ENCODE data around the gene KRTAP10-3.

The KRTAP10-3 gene

DNA sequence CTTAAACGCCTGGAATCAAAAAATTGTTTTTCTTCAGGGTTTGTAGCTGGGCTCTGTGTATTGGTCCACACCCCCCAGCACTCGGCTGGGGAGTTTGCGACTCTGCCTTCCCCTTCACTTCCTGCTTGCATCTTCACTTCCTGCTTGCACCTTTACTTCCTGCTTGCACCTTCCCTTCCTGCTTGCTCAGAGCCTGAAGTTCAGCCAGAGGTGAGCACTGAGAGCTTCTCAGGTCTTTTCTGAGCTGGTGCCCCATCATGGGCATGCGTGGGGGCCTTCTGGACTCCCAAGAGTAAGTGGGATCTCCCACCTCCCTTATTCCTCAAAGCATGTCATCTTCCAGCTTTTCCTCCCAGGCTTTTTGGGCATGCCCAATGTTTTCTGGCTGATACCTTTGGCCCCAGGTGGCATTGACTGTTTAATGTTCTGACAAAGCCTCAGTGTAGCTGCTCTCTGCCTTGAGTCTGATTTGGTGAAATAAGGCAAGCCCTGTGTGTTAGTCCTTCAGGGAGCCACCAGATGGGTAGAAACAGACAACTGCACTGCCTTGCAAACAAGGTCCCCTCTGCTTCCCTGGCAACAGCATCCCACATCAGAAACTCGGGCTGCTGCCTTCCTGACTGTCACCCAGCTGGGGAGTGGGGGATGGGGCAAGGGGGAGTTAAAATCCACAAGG, 10.8 kb downstream of the KRTAP10-3 start:
- DNase-seq (ENCODE audit: low spot score), result peak; percentile 42

DNA sequence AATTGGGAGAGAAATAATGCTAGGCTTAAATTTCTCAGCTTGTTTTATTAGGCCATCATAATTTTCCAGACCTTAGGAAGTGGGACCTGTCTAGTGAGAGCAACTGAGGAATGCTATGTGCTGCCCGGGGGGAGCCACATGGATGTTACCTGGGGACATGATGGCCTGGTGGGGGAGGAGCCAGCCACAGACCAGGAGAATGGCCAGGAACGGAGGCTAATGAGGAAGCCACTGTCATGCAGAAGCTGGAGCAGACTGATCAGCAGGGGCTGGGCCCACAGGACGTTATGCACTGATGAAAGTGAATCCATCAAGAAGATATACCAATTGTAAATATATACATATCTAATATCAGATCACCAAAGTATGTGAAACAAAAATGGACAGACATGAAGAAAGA, 14.0 kb downstream of the KRTAP10-3 start:
- no peak for DNase-seq (ENCODE audit: low spot score)

DNA sequence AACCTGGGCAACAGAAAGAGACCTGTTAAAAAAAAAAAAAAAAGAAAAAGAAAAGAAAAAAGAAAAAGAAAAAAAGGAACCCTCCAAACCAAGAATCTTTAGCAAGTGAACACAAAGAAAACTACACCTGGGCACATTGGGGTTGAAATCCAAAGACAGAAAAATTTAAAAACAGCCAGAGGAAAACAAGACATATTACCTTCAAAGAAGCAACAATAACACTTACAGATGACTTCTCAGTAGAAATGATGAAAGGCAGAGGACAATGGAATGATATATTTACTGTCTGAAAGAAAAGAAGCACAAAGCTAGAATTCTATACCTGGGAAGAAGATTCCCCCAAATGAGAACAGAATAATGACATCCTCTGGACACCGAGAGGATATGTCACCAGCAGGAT, 15.9 kb downstream of the KRTAP10-3 start:
- no peak for DNase-seq (ENCODE audit: low spot score)

DNA sequence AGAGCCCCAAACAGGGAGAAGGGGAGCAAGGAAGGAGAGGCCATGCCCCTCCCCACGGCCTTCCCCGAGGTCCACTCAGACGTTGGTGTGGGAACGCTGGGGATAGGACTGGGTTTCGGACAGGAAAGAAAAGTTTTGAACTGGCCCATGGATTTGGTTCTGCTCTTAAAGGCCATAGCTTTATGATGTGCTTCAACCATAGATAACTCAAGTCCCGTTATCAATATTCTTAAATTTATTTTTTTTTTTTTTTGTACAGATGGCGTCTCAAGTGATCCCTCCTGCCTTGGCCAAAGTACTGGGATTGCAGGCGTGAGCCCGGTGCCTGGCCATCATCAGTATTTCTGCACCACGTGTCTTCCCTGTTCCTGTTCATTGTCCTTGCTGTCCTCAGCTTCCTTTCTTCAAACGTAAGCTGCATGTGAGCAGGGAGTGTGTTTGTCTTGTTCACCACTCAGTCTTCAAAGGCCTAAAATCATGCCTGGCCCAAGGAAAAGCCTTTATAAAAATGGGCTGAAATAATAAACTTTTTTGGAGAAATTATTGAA, 17.8 kb downstream of the KRTAP10-3 start:
- no peak for DNase-seq (ENCODE audit: low spot score)

DNA sequence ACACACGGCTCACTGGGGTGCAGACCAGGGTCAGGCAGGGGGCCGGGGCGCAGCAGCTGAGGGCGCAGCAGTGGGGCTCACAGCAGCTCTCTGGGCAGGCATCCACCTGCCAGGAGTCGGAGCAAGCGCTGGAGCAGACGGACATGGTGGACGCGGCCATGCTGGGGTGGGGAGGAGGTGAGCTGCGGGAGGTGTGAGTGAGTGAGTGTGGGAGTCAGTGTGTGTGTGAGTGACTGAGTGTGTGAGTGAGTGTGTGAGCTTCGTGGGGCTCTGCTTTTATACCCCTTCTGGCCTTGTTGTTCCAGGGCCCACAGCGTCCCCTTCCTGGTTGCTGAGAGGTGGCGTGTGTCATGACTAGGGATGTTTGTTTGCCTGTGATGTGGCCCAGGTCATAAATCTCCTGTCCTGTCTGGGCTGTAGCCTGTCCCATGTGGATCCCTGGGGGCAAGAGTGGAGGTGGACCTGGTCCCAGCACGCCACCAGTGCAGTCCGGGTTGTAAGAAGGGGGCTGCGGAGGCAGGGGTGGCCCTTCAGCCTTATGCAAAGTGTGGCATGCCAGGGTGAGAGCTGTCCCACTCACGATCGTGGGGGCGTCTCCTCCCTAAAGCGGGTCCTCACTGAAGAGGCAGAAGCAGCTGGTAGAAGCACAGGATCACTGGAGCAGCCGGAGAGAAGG, 18.5 kb downstream of the KRTAP10-3 start, which contains the start of gene KRTAP10-1:
Gene KRTAP10-1 (minus strand): TSS at position 205 of the 676 bp plus-strand sequence. CDS start 45 bp downstream, at position 160.
- DNase-seq (ENCODE audit: low spot score), result no peak

DNA sequence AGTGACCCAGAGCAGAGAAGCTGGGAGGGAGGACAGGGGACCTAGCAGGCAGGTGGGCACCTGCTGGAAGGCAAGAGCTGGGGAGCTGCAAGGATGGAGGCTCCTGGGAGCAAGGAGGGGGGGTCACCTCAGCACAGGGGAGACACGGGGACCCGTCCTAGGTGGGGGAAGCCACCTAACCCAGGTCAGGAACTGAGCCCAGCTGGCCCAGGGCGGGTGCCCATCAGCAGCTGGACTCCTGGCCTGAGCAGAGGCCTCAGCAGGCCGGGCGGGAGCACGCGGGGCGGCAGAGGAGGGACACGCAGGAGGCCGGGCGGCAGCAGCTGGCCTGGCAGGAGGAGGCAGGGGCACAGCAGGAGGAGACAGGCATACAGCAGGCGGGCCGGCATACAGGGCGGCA, 19.5 kb downstream of the KRTAP10-3 start:
- DNase-seq (ENCODE audit: low spot score), result no peak

DNA sequence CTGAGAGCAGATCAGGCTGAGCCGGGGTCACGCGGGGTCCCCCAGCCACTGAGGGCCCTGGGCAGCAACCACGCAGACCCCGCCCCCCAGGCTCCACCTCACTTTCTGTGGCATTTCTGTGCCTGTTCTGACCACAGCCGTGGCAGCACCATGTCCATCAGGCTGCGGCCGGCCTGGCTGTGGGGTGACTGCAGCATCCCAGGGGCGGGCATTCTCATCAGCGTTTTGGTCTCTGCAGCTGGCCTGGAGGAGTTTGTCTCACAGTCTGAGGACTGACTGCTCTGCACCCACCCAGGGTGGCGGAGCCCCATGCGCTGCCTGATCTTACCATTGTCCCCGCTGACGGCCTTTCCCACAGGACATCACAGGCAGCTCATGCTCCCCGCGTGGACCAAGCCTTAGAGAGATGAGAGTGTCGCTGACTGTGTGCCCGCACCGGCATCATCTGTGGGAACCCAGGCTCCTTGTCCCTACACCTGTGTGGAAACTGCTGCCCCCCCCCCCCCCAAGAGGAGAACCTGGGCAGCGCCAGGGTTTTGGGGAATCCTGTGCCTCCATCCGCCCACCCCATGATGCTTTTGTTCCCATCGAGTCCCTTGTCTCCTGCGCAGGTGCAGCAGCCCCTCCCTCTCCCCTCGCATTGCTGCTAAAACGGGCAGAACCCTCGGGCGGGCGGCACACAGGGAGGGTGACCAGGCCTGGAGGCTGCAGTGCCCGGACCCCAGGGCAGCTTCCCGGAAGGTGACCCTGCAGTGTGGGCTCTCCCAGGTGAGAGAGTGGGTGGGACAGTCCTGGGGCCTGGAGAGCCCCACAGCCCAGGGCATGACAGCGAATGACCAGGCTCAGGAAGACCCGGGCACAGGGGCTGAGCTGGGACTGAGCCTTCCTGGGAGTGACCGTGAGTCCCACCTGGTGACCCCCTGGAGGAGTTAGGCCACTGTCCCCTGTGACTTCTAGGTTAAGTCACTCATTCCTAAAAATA, 20.4 kb downstream of the KRTAP10-3 start:
- no peak for DNase-seq (ENCODE audit: low spot score)

DNA sequence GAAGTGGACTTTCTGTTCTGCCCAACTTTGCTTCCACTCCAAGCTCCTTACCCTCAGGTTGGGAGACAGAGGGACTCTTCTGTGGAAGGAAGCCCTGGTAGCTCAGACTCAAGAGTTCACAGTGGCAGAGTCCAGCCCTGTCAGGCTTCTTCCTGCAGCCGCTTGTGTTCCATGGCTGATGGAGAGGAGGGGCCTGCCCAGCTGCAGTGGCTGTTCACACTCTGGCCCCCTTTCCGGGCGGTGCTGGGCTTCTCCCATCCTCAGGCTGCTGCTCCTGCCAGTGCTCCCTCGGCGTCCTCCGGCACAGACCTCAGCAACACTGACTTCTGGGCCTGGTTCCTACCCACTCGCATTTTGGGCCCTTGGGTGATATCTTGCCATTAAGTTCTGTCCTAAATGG, 22.6 kb downstream of the KRTAP10-3 start:
- no peak for DNase-seq (ENCODE audit: low spot score)

DNA sequence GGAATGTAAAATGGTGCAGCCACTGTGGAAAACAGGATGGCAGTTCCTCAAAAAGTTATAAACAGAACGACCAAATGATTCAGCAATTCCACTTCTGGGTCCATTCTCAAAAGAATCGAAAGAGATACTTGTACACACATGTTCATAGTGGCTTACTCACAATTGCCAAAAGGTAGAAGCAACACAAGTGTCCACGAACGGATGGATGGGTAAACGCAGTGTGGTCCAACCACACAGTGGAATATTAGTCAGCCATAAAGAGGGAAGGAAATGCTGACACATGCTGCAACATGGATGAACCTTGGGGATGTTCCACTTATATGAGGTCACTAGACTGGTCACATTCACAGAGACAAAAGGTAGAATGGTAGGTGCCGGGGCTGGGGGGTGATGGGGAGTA, 23.9 kb downstream of the KRTAP10-3 start:
- no peak for DNase-seq (ENCODE audit: low spot score)

DNA sequence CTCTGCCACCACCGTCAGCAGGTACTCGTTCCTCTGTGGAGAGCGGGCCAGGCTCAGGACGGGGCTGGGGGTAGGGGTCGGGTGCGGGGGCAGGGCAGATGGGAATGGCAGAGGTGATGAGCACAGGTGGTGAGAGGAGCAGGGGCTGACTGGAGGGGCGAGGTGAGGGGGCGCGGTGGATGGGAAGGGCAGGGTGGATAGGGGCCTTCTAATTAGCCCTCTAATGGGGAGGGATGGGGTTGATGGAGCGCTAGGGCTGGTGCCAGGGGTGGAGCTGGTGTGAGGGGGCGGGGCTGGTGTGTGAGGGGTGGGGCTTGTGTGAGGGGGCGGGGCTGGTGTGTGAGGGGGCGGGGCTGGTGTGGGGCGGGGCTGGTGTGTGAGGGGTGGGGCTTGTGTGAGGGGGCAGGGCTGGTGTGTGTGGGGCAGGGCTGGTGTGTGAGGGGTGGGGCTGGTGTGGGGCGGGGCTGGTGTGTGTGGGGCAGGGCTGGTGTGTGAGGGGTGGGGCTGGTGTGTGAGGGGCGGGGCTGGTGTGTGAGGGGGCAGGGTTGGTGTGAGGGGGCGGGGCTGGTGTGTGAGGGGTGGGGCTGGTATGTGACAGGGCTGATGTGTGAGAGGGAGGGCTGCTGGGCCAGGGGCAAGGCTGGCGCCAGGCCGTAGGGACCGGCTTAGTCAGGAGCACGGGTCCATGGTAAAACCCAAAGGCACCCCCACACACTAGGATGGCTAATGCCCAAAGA, 24.5 kb downstream of the KRTAP10-3 start:
- no peak for DNase-seq (ENCODE audit: low spot score)

DNA sequence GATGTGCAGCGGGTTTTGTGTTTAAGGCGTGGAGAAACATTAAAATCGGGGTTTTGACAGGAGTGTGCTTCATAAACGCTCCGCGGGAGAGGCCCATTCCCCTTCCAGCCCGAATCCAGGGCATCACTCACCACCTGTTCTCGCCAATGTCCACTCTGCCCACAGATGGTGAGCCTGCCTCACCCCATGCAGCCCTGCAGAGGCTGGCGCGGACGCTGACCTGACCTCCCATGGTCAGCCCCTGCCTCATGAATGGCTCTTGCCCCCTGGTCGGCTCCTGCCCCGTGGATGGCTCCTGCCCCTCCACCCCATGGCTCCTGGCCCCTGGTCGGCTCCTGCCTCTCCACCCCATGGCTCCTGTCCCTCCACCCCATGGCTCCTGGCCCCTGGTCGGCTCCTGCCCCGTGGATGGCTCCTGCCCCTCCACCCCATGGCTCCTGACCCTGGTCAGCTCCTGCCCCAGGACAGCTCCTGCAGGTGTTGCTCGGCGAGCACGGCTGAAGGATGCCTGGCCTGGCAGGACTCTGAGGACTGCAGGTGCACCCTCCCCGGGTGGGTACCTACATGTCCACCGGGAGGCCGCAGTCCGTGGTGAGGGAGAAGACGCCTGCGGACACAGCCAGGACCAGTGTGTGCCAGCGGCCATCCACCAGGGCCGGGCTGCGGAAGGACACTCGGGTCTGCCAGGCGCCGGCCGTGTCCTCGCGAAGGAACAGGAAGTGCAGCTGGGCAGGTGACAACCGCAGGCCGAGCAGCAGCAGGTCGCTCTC, 25.3 kb downstream of the KRTAP10-3 start:
- no peak for DNase-seq (ENCODE audit: low spot score)

DNA sequence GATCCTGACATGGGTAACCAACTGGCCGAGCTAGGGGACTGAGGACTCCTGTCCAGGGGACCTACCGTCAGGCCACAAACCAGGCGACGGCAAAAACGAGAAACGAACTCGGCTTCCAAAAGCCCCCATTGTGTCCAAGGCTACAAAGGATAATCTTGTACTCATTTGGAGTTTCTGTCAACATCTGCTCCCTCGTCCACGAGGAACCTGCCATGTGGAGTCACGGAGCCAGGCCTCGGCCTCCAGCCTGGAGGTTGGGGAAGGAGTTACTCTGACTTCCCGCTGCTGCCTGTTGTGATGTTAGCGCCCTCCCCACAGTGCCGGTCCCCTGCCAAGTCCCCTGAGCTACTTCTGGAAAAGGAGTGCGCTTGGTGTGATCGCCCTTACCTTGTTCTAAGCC, 25.9 kb downstream of the KRTAP10-3 start:
- no peak for DNase-seq (ENCODE audit: low spot score)

DNA sequence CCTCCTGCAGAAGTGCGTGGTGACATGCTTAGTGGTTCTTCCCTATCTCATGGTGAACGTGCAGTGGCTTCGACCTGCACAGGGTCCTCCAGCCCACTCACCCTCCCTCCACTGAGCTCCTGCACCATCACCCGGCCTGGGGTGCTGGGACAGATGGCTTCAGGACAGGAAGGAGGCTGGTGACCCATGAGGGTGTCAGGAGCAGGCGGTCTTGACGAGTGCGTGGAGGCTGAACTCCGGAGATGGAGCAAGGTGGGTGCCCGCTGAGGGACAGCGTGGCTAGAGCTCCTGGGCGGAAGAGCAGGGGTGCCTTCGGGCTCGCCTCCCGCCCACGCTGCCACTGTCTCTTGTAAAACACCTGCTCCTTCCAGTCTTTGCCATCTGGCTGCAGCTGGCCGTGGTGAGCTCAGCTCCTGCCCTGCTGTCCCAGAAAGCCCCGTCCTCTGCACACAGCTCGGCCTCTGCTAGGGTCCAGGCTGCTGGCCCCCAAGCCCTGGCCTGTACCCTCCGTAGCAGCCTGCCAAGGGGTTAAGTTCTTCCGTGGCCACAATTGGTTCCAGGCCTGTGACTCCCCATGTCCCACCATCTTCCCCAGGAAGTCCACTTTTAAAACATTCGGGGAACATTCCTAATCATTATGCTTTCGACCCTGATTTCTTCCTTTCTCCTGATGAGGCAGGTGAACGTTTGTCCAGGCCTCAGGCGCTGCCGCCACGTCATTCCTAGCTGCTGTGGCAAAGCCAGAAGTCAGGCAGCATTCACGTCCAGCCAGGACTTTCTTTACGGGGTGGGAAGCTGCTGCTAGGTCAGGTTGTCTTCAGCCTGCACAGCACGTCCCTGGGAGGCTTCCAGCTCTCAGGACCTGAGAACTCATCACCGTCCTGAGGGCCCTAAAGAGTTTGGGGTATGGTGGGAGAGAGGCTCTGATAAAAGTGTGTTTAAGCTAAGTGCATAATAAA, 26.7 kb downstream of the KRTAP10-3 start:
- DNase-seq (ENCODE audit: low spot score), result no peak

DNA sequence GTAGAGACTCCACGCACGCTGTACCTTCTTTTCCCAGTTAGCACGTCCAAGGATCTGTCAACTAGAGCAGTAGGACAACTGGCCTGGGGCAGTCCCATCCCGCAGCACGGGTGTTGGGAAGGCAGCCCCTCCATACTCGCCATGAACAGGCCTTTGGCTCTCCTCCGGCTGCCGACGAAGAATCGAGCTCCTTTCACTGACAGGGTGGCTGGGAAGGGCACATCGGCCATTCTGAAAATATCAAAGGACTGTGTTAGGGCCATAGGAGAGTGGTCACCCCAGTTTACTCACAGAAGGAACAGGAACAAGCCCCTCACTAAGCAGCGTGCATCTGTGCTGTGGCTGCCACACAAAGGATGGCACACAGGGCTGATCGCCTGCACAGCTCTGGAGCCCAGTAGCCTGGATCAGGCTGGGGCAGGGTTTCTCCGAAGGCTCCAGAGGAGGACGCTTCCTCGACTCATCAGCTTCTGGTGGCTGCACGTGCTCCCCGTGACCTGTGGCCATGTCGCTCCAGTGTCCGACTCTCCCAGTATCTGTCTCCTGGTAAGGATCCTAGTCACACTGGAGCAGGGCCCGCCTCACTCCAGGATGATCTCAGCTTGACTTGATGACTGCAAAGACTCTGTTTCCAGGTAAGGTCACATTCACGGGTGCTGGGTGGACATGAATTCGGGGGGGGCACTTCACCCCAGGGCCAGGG, 27.5 kb downstream of the KRTAP10-3 start:
- no peak for DNase-seq (ENCODE audit: low spot score)

DNA sequence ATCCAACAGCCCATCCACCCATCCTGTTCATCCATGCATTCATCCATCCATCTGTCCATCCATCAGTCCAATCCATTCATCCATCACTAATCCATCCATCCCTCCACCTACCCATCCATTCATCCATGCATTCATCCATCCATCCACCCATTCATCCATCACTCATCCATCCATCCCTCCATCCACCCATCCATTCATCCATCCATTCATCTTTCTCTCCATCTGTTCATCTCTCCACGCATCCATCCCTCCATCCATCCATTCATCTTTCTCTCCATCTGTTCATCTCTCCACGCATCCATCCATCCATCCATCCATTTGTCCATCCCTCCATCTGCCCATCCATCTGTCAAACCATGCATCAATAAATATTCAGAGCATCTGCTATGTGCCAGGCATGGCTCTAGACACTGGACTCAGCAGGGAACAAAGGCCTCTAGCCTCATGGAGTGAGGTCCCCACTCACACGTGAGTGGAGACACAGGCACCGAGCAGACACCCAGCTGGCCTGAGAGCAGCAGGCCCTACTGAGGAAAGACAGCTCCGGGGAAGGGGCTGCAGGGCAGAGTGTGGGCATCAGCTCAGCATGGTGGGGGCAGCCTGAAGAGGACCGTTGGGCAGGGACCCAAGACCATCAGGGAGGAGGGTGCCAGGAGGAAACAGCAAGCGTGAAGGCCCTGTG, 28.2 kb downstream of the KRTAP10-3 start:
- no peak for DNase-seq (ENCODE audit: low spot score)

DNA sequence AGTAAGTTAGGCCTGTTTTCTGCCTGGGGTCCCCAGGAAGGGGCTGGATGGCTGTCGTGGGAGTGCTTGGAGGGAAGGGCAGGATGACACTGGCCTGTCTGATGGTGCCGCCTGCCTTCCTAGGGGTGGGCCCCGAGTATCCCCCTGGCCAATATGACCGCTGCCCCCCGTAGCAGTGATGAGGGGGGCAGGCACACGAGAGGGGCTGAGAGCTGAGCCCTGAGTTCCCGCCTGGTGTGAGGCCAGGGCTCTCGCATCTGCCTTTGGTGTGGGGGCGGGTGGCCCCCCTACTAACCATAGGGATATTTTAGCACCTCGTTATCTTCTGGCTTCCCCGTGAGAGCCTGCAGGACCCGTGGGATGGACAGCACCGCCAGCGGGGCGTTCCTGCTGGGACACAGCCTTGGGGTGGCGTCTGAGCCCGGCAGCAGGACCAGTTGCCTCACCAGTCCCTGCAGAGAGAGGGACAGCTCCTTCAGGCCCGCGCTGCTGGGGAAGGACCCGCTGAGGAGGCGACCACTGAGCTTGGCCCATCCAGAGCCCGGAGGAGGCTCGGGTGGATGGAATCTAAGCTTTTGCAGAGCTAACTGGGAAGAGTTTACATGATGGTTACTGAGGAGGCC, 29.0 kb downstream of the KRTAP10-3 start:
- no peak for DNase-seq (ENCODE audit: low spot score)

DNA sequence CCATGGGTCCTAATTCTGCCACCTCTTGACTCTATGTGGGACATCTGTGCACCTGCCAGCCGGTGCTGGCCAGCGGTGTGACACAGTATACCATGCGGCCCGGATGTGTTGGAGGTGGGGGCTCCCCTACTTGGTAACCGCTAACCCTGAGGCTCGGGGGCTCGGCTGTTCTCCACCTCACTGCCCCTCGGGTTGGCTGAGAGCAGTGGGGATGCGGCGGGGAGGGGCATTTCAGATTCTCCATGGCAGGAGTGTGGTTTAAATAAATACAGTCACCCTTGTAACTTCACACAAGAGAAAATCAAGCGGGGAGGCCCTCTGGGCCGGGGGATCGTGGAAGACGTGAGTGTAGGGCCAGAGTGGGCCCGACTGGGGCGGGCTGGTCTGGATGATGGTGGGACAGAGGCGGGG, 29.6 kb downstream of the KRTAP10-3 start:
- DNase-seq (ENCODE audit: low spot score), result no peak

DNA sequence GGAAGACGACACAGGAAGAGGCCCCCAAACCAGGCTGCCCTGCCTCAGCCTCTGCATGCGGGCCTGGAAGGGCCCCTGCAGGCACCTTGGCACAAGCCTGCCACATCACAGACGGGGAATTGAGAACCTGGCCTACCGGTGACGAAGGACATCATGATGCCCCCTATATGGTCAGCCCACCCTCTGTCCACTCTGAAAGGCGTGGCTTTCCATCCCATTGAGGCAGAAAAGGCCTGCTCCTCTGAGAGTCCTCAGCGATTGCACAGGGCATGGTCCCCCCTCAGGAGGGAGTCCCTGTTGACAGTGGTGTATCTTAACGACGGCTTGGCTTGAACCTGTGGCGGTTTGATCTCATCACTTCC, 30.0 kb downstream of the KRTAP10-3 start:
- no peak for DNase-seq (ENCODE audit: low spot score)

Data from CD4-positive, alpha-beta T cell treated with Interleukin-2 at 100 ng/mL for 4 hours (primary cell).